K562 (cell line): ENCODE measurements around the gene IDUA. TPM values are rescaled to one million over a fixed set of nuclear protein-coding genes. Genes with fewer than 3 reads are reported as not detected.

Experiments used
- ATAC-seq: fragments of 200-7000 bp; cut with Tn5 transposase; 3 replicates; pipeline ENCODE4 v1.9.1; 2020; ENCODE audit warnings: moderate library complexity
- BruUV-seq: library from RNA; stranded (reverse); fragments of 400-500 nt; replicated peaks from 2 replicates; lab custom pipeline; 2021; lab: Mats Ljungman, UMichigan
- CTCF ChIA-PET: fragments of 300-600 bp; formaldehyde crosslinking; extraction: SDS; loops from one replicate; lab custom pipeline; 2021; ENCODE audit warnings: low intra/inter-chr PET ratio; lab: Yijun Ruan, JAX
- POLR2A ChIA-PET: fragments of 300-600, 350-650 bp; sonication (Branson Sonifier 250); formaldehyde crosslinking; extraction: SDS; loops from one replicate; lab custom pipeline; 2021; ENCODE audit warnings: antibody characterized with exemption, inconsistent platforms; lab: Yijun Ruan, JAX
- DNase-seq, 4 experiments: peaks; one replicate each; pipeline versions ENCODE4 v3.0.0 to v3.0.0-alpha.2; 2011 to 2018; ENCODE audit warnings: low spot score in 3 of 4, mixed read lengths in 3 of 4; ENCODE audit errors: extremely low read depth in 1 of 4
- FAIRE-seq: peaks from 2 replicates; lab custom pipeline; 2011; peaks lifted over from hg19 to GRCh38; lab: Jason Lieb, UNC
- H2AFZ ChIP-seq: 2 replicates; pipeline ENCODE4 v1.6.0; 2011; ENCODE audit warnings: low read depth, low read length, control low read depth, inconsistent platforms
- H3K27ac ChIP-seq: fragments of 200-600 bp; 3 replicates; pipeline ENCODE4 v1.8.0; 2011; ENCODE audit warnings: low read depth, mild to moderate bottlenecking, control low read depth, inconsistent platforms, low read length, moderate library complexity, mixed read lengths; ENCODE audit errors: extremely low read depth
- H3K27me3 ChIP-seq, 2 experiments: fragments of 300-600 bp in 1 of 2; 2 replicates in 1 of 2; 3 replicates in 1 of 2; pipeline versions ENCODE4 v1.6.0 to v1.8.0; 2011; ENCODE audit warnings: inconsistent platforms in 2 of 2, low read length in 2 of 2, mild to moderate bottlenecking in 1 of 2, mixed read lengths in 1 of 2, moderate library complexity in 1 of 2; ENCODE audit not compliant: control insufficient read depth in 2 of 2, insufficient read depth in 2 of 2
- H3K36me3 ChIP-seq: fragments of 300-600 bp; 3 replicates; pipeline ENCODE4 v1.8.0; 2011; ENCODE audit warnings: mild to moderate bottlenecking, low read length, inconsistent platforms; ENCODE audit not compliant: control insufficient read depth, insufficient read depth
- H3K4me1 ChIP-seq, 2 experiments: fragments of 200-600 bp in 1 of 2; replicated peaks in 1 of 2; 2 replicates in 1 of 2; 3 replicates in 1 of 2; pipeline versions ENCODE4 v1.5.1 to v1.8.0; 2011; ENCODE audit warnings: inconsistent platforms in 2 of 2, low read length in 2 of 2, mild to moderate bottlenecking in 1 of 2, mixed read lengths in 1 of 2, moderate library complexity in 1 of 2; ENCODE audit not compliant: control insufficient read depth in 2 of 2, insufficient read depth in 2 of 2
- H3K4me2 ChIP-seq: 2 replicates; pipeline ENCODE4 v1.6.1; 2011; ENCODE audit warnings: low read length, control low read depth, inconsistent platforms, mixed read lengths; ENCODE audit not compliant: insufficient read depth
- H3K4me3 ChIP-seq: fragments of 200-600 bp; sonication (generic), shearing (Covaris generic); 2 replicates; pipeline ENCODE4 v1.5.1; 2016; ENCODE audit warnings: control low read depth, inconsistent platforms
- H3K79me2 ChIP-seq: fragments of 200-600 bp; 3 replicates; pipeline ENCODE4 v1.8.0; 2011; ENCODE audit warnings: low read length, inconsistent platforms; ENCODE audit not compliant: control insufficient read depth, insufficient read depth
- H3K9ac ChIP-seq, 2 experiments: 2 replicates each; pipeline versions ENCODE4 v1.6.0 to v1.6.1; 2011; ENCODE audit warnings: low read depth in 2 of 2, low read length in 2 of 2, control low read depth in 1 of 2, inconsistent platforms in 1 of 2, mild to moderate bottlenecking in 1 of 2, mixed read lengths in 1 of 2; ENCODE audit not compliant: insufficient read depth in 1 of 2
- H3K9me1 ChIP-seq: one replicate; pipeline ENCODE4 v1.6.0; 2011; ENCODE audit warnings: inconsistent platforms, mild to moderate bottlenecking, low read length, moderate library complexity; ENCODE audit not compliant: control insufficient read depth, insufficient read depth
- H3K9me3 ChIP-seq: replicated peaks from 2 replicates; pipeline ENCODE4 v1.5.1; 2011; ENCODE audit warnings: low read depth, low read length, inconsistent platforms; ENCODE audit not compliant: control insufficient read depth, insufficient read depth
- H4K20me1 ChIP-seq: replicated peaks from 2 replicates; pipeline ENCODE4 v1.6.1; 2011; ENCODE audit warnings: low read length, inconsistent platforms, mixed read lengths; ENCODE audit not compliant: control insufficient read depth, insufficient read depth
- E4F1 ChIP-seq: fragments of 250-450 bp; sonication (Bioruptor Pico); IDR thresholded peaks from 2 replicates; pipeline ENCODE4 v1.5.0; 2021; ENCODE audit warnings: mild to moderate bottlenecking, borderline replicate concordance
- HMG20B ChIP-seq: fragments of 250-450 bp; sonication (Bioruptor Pico); IDR thresholded peaks from 2 replicates; pipeline ENCODE4 v1.5.0; 2021; ENCODE audit warnings: mild to moderate bottlenecking
- MTA1 ChIP-seq: fragments of 450-650 bp; IDR thresholded peaks from 2 replicates; pipeline ENCODE4 v1.6.1; 2017; ENCODE audit warnings: borderline replicate concordance
- MXI1 ChIP-seq: IDR thresholded peaks from 2 replicates; pipeline ENCODE4 v1.6.1; 2011; ENCODE audit warnings: low read depth, mild to moderate bottlenecking, improper control_type of control experiment, low read length
- TAL1 ChIP-seq: fragments of 450-650 bp; IDR thresholded peaks from 2 replicates; pipeline ENCODE4 v1.6.1; 2016; ENCODE audit warnings: mild to moderate bottlenecking
- THAP7 ChIP-seq: fragments of 250-450 bp; sonication (Bioruptor Pico); IDR thresholded peaks from 2 replicates; pipeline ENCODE4 v1.5.0; 2021
- ZNF253 ChIP-seq: fragments of 250-450 bp; sonication (Bioruptor Pico); conservative IDR thresholded peaks from 2 replicates; pipeline ENCODE4 v1.6.1; 2021; ENCODE audit warnings: mild to moderate bottlenecking
- ZNF655 ChIP-seq: fragments of 250-450 bp; sonication (Bioruptor Pico); IDR thresholded peaks from 2 replicates; pipeline ENCODE4 v1.5.0; 2021
- WGBS: fragments of 100-300 bp; shearing (Covaris generic); methylation state at CpG from one replicate; pipeline ENCODE4 v1.1.6; 2016; ENCODE audit warnings: low coverage, mixed read lengths; ENCODE audit not compliant: insufficient coverage; ENCODE audit errors: missing lambda C conversion rate; 5-methylcytosine and 5-hydroxymethylcytosine counted together
- in situ Hi-C: fragments of 300-500 bp; cut with MboI; formaldehyde crosslinking; loops from 4 replicates; pipeline ENCODE4 v1.15.0; 2018; ENCODE audit warnings: inconsistent platforms, mixed read lengths
- intact Hi-C: fragments of 100-400 bp; cut with micrococcal nuclease; formaldehyde crosslinking; loops from 2 replicates; pipeline ENCODE4 v1.14.2; 2022
- polyA plus RNA-seq, 8 experiments: library from polyadenylated mRNA; depleted of rRNA in 4 of 8; stranded (reverse) in 5 of 8; unstranded in 3 of 8; fragments of >200 nt; fragmentation: Nextera tagmentation in 2 of 8; fragmentation: Illumina TruSeq in 1 of 8; extraction: Ambion mirVana in 2 of 8; extraction: Trizol in 1 of 8; gene quantifications; 2 replicates each; pipeline versions ENCODE4 v1.2.1 to v1.2.3, GENCODE V29; 2011 to 2014; ENCODE audit warnings: inconsistent platforms in 1 of 8, missing spikeins in 1 of 8
- total RNA-seq, 7 experiments: library from RNA; depleted of rRNA in 6 of 7; stranded (reverse); fragments of >200 nt in 6 of 7; fragmentation: Illumina TruSeq in 2 of 7; extraction: Trizol in 2 of 7; gene quantifications; 2 replicates each; pipeline versions ENCODE4 v1.2.1 to v1.2.3, GENCODE V29; 2011 to 2021; ENCODE audit warnings: low replicate concordance in 1 of 7
- TF ChIP-seq, protein P1 (sequence below): fragments of 450-650 bp; IDR thresholded peaks from 2 replicates; pipeline ENCODE4 v1.6.1; 2016; ENCODE audit warnings: missing biosample characterization, missing genetic modification characterization
- TF ChIP-seq, protein P2 (sequence below), 2 experiments: fragments of 200-800 bp in 1 of 2; sonication (Bioruptor generic) in 1 of 2; sonication (generic) in 1 of 2; formaldehyde crosslinking in 1 of 2; IDR thresholded peaks in 1 of 2; conservative IDR thresholded peaks in 1 of 2; 2 replicates each; pipeline versions ENCODE4 v1.5.0 to v1.6.1; 2016 to 2020; ENCODE audit warnings: missing compliant biosample characterization in 1 of 2, missing genetic modification characterization in 1 of 2, missing genetic modification reagents in 1 of 2

IDUA gene
- total and polyA plus RNA-seq, 9 of the 15 experiments (the other 6 are each of a cell fraction or from before 2014, with no cell fraction given), result 0.04 to 16.1 (median 1.2) TPM

DNA sequence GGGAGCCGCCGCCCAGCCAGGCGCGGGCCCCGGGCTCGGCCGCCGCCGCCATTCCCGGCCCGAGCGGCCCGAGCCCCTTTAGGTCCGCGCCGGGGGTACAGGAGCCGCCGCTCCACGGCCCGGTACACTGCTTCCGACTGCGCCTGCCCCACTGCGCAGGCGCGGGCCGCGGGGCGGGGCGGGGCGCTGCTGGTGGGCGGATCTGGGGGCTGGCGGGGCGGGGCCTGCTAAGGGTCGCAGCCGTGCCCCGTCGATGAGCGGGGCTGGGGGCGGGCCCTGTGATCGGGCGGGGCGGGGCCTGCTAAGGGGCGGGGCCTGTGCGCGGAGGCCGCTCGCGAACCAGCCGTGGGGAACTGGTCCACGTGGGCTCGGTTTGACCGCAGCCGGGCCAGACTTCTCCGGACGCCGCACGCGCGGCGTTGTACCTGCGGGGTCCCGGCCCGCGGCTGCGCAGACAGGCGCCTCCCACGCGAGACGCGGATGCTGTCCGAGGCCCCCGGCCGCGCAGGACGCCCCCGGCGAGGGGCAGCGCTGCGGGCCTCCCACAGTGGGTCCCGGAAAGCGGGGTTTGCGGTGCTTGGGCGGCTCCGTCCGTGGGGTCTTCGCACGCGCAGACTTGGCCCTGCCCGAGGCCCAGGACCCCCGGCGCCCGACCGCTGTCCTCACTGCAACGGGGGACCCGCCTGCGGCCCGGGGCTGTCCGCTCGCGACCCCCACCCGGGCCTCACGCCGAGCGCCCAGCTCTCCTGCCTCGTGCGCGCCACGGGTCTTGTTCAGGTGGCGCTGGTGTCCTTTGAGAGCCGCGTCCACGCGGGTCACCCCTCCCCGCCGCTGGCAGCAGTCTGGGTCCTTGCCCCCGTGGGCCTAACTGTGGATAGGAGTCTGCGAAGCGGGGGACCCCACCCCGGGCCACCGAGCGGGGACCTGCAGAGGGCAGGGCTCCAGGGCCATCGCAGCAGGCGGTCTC is 13.1 kb upstream of the IDUA start, which contains the start of gene DGKQ (continued):
- TF ChIP-seq ZNF253 (CRISPR knock-in tag), result no peak
- no peak for TF ChIP-seq THAP7 (CRISPR knock-in tag)
- TF ChIP-seq HMG20B (CRISPR knock-in tag), result no peak
- TF ChIP-seq MXI1, result no peak
- no peak for TF ChIP-seq ZNF655 (CRISPR knock-in tag)

GRCh38 chr4:974668-975067 is 12.2 kb upstream of the IDUA start:
- Histone ChIP-seq H3K9ac (peak overlapping the region in 1 of 2 experiments; percentile 98; a peak in 2 of 4 replicates), H4K20me1 (no peaks in the 10 kb centered on the region; the same call in 1 of the 2 replicates), H3K4me1 (peaks cover 6 to 58% of the 10 kb centered on the region in 2 experiments), H3K9me1 (no peaks in the 10 kb centered on the region), H2AFZ (no peak overlapping the region), H3K27me3 (no peaks in the 10 kb centered on the region), H3K9me3 (no peaks in the 10 kb centered on the region), H3K4me3 (no peak overlapping the region), H3K27ac (no peak overlapping the region), H3K79me2 (peaks cover 10% of the 10 kb centered on the region; the same call in 2 of the 3 replicates), H3K36me3 (peaks cover 3% of the 10 kb centered on the region; the same call in 1 of the 3 replicates), H3K4me2 (no peak overlapping the region)
- FAIRE-seq, result no peak
- ChIA-PET CTCF (no interaction called here), POLR2A (interaction anchor here (0.8 kb wide), 1 partner anchor 9 kb away, joined by 3 read pairs; no protein-coding TSS in a partner anchor)
- 83% methylated on average over 8 of the region's 9 CpGs for WGBS
- no TSS peak for BruUV-seq
- in situ Hi-C loops, result no loop called here
- intact Hi-C loops, result no loop called here
- DNase-seq, result no peak
- no peak for ATAC-seq
- TF ChIP-seq, protein P1, sequence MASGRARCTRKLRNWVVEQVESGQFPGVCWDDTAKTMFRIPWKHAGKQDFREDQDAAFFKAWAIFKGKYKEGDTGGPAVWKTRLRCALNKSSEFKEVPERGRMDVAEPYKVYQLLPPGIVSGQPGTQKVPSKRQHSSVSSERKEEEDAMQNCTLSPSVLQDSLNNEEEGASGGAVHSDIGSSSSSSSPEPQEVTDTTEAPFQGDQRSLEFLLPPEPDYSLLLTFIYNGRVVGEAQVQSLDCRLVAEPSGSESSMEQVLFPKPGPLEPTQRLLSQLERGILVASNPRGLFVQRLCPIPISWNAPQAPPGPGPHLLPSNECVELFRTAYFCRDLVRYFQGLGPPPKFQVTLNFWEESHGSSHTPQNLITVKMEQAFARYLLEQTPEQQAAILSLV, result no peak
- TF ChIP-seq MTA1 (no peak), TAL1 (no peak), E4F1 (CRISPR knock-in tag) (no peak)
- TF ChIP-seq, protein P2, sequence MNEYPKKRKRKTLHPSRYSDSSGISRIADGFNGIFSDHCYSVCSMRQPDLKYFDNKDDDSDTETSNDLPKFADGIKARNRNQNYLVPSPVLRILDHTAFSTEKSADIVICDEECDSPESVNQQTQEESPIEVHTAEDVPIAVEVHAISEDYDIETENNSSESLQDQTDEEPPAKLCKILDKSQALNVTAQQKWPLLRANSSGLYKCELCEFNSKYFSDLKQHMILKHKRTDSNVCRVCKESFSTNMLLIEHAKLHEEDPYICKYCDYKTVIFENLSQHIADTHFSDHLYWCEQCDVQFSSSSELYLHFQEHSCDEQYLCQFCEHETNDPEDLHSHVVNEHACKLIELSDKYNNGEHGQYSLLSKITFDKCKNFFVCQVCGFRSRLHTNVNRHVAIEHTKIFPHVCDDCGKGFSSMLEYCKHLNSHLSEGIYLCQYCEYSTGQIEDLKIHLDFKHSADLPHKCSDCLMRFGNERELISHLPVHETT (CRISPR knock-in tag; conservative IDR thresholded peaks at IDR 0.05 in 1 of 2, IDR thresholded peaks at IDR 0.05 in 1 of 2), result no peak
